ENCODE data around the gene OLFM1.

GRCh38 chr9:135048046-135048757 lies 39.3 kb upstream of the OLFM1 start:
- TF ChIP-seq POLR2A (IDR thresholded peaks at IDR 0.05) (no peak), CTCF (IDR thresholded peaks at IDR 0.05) (no peak)

Data from uterus (tissue), 2 donors.